NT2/D1 (cell line): ENCODE measurements around the gene SEMA3B.

Source experiments
- DNase-seq: peaks from one replicate; pipeline ENCODE4 v3.0.0-alpha.2; 2011; ENCODE audit warnings: low read depth, low spot score
- H3K27me3 ChIP-seq: 2 replicates; pipeline ENCODE4 v1.6.0; 2011; ENCODE audit warnings: mild to moderate bottlenecking; ENCODE audit not compliant: insufficient read length, insufficient read depth
- H3K36me3 ChIP-seq: 2 replicates; pipeline ENCODE4 v1.6.1; 2011; ENCODE audit warnings: mild to moderate bottlenecking, low read length, mixed read lengths; ENCODE audit not compliant: insufficient read depth, insufficient read length
- H3K4me1 ChIP-seq: 2 replicates; pipeline ENCODE4 v1.5.1; 2011; ENCODE audit not compliant: insufficient read depth, insufficient read length
- H3K4me3 ChIP-seq: 2 replicates; pipeline ENCODE4 v1.5.1; 2011; ENCODE audit warnings: low read depth; ENCODE audit not compliant: insufficient read length
- H3K9ac ChIP-seq: 2 replicates; pipeline ENCODE4 v1.6.0; 2011; ENCODE audit warnings: low read depth; ENCODE audit not compliant: insufficient read length
- H3K9me3 ChIP-seq: 2 replicates; pipeline ENCODE4 v1.5.1; 2011; ENCODE audit warnings: mild to moderate bottlenecking, low read length; ENCODE audit not compliant: insufficient read depth
- SUZ12 ChIP-seq: IDR thresholded peaks from 2 replicates; pipeline ENCODE4 v1.6.1; 2011; ENCODE audit not compliant: insufficient read length, insufficient read depth; ENCODE audit errors: extremely low read depth
- YY1 ChIP-seq: IDR thresholded peaks from 2 replicates; pipeline ENCODE4 v1.6.1; 2011; ENCODE audit not compliant: insufficient read length, insufficient read depth
- ZNF274 ChIP-seq: IDR thresholded peaks from 2 replicates; pipeline ENCODE4 v1.6.1; 2011; ENCODE audit warnings: mild to moderate bottlenecking, low read depth, low read length

The SEMA3B gene

GRCh38 chr3:50327129-50327528 is 58.2 kb downstream of the SEMA3B start:
- H3K36me3 ChIP-seq = peaks cover 70% of the 10 kb centered on the region
- TF ChIP-seq ZNF274 = no peak
- TF ChIP-seq SUZ12 = no peak
- no peak for TF ChIP-seq YY1
- H3K4me1 ChIP-seq = peaks cover 21% of the 10 kb centered on the region
- no peaks in the 10 kb centered on the region for H3K9me3 ChIP-seq
- peak overlapping the region; percentile 94 for H3K9ac ChIP-seq
- peak overlapping the region; percentile 95 for H3K4me3 ChIP-seq
- H3K27me3 ChIP-seq = no peaks in the 10 kb centered on the region
- no peak for DNase-seq
